GM19452 (cell line): Measurements from ENCODE around the gene SRGAP2B.
"Not testable (repeated sequence)": the region's sequence is repeated elsewhere in the genome, so short reads cannot be mapped to it uniquely, and the experiment has no call there.

Experiments
- ATAC-seq: cut with Tn5 transposase; IDR thresholded peaks from one replicate; pipeline ENCODE4 v1.9.1; 2021; ENCODE audit not compliant: unreplicated experiment

Gene SRGAP2B

GRCh38 chr1:144961604-144962583 is 133.2 kb downstream of the SRGAP2B start:
- not testable (repeated sequence) for ATAC-seq

- ATAC-seq = not testable (repeated sequence)
Observed at GRCh38 chr1:144960929-144961488, 134.1 kb downstream of the SRGAP2B start.

- ATAC-seq = not testable (repeated sequence)
Observed at GRCh38 chr1:144948390-144948789, 146.7 kb downstream of the SRGAP2B start.

DNA sequence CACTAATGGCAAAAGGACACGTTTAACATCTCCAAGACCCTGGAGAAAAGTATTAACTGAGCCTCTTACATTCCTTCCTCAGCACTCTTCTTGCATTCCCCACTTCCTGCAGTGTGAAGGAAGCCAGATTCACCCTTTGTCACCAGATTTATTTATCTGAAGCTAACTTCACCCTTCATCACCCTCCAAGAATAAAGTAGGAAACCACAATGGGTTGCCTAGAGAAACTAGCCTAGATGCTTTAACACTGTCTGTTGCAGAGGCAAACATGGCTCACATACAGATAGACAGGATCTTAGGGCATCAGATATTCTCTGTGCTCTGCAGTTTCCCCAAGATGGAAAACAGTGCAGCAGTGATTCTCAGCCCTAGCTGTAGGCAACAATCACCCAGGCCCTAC is 147.6 kb downstream of the SRGAP2B start:
- ATAC-seq = not testable (repeated sequence)

DNA sequence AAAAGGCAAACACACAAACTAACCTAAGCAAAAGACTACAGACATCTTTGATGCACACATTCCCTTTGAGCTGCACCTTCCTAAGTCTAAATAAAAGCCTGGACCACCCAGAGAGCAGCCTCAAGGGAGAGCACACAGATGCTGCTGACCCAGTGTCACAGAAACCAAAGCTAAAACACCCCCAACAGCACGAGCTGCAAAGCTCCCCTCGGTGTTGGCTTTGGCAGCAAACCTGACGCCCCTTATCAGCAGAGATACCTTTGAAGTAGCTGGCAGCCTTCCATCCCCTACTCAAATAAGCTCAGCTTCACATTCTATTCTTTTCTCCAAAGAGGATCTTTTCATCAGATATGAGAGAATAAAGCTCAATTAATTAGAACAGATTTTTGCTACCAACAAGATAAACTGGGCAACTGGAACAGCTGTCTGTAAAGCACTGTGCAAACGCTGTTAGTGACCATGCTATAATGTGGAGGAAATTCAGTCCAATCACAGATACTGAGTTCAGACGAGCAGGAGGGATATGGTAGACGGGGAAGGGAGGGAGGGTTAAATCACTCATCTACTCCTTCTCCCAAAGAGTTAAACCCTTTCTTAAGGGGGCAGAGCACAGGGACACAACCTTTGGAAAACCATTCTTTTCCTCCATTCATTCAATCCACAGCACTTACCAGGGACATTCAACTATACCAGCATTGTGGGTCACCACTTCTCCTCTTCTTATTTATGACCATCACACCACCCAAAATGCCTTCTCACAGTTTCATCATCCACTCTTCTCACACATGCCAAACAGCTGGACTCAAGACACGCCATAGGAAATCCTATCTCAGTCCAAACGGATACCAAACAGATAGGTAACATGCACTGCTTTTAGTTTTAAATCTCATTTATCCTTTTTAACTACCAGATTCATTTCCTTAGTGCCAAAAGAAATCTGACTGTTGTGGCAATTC is 148.3 kb downstream of the SRGAP2B start:
- not testable (repeated sequence) for ATAC-seq

DNA sequence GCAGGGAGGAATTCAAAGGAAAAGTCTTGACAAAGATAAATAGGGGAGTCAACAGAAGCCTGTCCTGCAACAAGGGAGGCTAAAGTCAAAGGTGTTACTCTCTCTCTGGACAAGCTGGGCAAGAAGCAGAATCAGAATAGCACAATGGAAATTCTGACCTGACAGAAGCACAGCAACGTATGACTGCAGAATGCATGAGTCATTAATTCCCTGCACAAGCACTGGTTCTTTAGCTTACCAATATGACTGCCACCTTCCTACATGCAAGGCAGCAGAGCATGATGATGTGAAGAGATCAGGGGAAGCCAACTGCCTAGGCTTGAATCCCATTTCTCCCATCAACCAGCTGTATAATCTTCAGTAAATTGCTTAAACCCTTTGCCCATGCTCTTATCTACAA is 153.4 kb downstream of the SRGAP2B start:
- ATAC-seq = not testable (repeated sequence)

GRCh38 chr1:144940054-144940453 is 155.1 kb downstream of the SRGAP2B start:
- peak; percentile 56 for ATAC-seq

DNA sequence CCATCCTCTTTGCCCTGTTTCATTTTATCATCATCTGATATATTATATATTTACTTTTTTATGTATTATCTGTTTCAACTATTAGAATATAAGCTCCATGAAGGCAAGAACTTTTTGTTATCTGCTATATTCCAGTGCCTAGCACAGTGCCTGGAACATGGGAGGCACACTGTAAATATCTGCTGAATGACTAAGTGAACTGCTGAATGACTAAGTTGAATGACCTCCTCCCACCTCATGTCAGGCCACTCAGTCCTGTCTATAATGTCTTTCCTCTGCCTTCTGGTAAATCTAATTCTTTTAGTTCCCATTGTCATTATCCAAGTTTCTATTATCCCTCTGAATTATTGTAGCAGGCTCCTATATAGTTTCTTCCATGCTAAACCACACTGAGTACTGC is 156.5 kb downstream of the SRGAP2B start:
- not testable (repeated sequence) for ATAC-seq

- not testable (repeated sequence) for ATAC-seq
Observed at GRCh38 chr1:144936186-144936732, 158.9 kb downstream of the SRGAP2B start.

GRCh38 chr1:144935310-144935709 is 159.8 kb downstream of the SRGAP2B start:
- ATAC-seq = not testable (repeated sequence)

DNA sequence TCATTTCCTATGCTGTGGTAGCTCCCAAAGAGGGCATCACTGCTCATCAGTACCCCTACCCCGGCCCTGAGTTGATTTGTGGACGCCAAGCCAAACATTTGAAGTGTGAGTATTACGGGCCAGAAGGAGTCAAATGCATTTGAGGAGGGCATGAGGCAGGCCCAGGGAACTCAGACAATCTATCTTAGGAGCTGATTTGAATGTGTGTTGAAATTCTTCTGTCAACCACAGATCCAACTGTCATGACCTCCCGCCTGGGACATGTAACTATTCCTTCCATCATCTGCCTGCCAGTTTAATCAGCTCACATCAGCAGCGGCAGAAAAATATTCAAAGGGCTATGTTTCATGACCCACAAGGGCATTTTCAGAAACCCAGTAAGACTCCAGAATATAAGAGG is 162.1 kb downstream of the SRGAP2B start:
- not testable (repeated sequence) for ATAC-seq

GRCh38 chr1:144932153-144932552 is 163.0 kb downstream of the SRGAP2B start:
- ATAC-seq = not testable (repeated sequence)

- not testable (repeated sequence) for ATAC-seq
Observed at GRCh38 chr1:144931553-144931952, 163.6 kb downstream of the SRGAP2B start.

DNA sequence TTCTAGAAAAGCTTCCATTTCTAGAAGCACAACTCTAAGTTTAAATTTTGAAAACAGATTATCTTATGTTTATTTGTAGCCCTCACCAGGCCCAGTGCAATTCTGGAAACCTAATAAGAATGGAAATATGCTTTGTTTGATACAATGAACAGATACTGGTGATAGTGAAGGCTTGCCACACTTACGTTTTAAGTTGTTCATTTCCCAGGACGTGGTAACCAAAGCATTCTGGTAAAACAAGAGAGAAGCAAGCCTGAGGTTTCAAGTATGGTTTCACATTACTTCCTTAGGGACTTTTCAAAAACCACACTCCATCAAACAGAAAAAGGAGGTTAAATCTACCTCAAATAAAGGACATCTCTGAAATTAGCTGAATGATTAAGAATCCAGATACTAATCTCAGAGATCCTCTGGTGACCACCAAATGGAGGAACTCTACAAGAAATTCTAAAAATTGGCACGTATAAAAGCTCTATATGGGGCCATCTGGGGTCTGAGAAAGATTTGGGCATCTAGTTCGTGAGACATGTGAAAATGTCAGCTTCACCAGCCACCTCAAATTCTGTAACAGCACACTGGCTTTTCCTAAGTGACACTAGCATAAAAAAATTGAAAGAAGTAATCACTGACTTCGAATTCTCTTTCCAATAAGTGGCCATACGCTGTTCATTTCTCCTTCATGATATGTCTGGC is 164.9 kb downstream of the SRGAP2B start:
- not testable (repeated sequence) for ATAC-seq

GRCh38 chr1:144927292-144927691 is 167.8 kb downstream of the SRGAP2B start:
- not testable (repeated sequence) for ATAC-seq

GRCh38 chr1:144923640-144924039 is 171.5 kb downstream of the SRGAP2B start:
- not testable (repeated sequence) for ATAC-seq

- not testable (repeated sequence) for ATAC-seq
Observed at GRCh38 chr1:144922785-144923184, 172.3 kb downstream of the SRGAP2B start.

- not testable (repeated sequence) for ATAC-seq
Observed at GRCh38 chr1:144919106-144919505, 176.0 kb downstream of the SRGAP2B start.

DNA sequence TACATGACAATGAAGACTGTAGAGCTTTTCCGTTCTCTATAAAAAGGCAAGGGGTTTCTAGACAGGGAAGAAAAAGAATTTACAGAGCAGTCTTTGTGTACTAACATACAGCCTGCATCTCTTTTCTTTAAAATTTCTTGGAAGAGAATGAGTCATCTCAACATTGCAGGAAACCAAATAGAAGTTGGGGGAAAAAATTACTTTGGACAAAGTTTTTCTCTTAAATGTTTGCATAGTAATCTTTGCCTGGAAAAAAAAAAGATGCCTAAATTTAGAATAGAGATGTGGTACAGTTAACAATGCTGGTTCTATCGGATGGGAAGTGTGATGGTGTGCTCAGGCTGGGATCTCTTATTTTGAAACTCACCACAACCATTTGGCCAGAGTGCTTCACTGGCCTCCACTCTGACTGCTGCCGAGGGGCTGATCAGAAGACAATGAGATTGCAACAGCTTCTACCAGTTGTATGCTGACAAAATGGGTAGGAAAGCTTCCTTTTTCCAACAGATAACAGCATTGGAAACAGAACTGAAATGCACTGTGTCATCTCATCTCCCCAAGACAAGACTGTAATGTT is 177.0 kb downstream of the SRGAP2B start:
- not testable (repeated sequence) for ATAC-seq
